Measurements from ENCODE around the gene HLA-DQA1.

The HLA-DQA1 gene

GRCh38 chr6:32664354-32664753, 27.1 kb downstream of the HLA-DQA1 start:
- Histone ChIP-seq H2AFZ (ENCODE audit: low read depth) (no peak overlapping the region), H3K36me3 (ENCODE audit: insufficient read depth) (no peaks in the 10 kb centered on the region), H3K9ac (no peak overlapping the region), H3K27me3 (ENCODE audit: insufficient read depth, low read depth) (no peaks in the 10 kb centered on the region), H3K79me2 (ENCODE audit: insufficient read depth, low read depth) (no peaks in the 10 kb centered on the region), H3K27ac (no peak overlapping the region), H3K4me1 (ENCODE audit: low read depth, poor library complexity, severe bottlenecking) (peaks cover 3% of the 10 kb centered on the region), H3K4me3 (IDR thresholded peaks at IDR 0.05; ENCODE audit: insufficient read depth, low read depth, low read length) (no peak overlapping the region), H4K20me1 (ENCODE audit: insufficient read depth) (no peaks in the 10 kb centered on the region), H3K4me2 (no peak overlapping the region)
- TF ChIP-seq, protein P1, sequence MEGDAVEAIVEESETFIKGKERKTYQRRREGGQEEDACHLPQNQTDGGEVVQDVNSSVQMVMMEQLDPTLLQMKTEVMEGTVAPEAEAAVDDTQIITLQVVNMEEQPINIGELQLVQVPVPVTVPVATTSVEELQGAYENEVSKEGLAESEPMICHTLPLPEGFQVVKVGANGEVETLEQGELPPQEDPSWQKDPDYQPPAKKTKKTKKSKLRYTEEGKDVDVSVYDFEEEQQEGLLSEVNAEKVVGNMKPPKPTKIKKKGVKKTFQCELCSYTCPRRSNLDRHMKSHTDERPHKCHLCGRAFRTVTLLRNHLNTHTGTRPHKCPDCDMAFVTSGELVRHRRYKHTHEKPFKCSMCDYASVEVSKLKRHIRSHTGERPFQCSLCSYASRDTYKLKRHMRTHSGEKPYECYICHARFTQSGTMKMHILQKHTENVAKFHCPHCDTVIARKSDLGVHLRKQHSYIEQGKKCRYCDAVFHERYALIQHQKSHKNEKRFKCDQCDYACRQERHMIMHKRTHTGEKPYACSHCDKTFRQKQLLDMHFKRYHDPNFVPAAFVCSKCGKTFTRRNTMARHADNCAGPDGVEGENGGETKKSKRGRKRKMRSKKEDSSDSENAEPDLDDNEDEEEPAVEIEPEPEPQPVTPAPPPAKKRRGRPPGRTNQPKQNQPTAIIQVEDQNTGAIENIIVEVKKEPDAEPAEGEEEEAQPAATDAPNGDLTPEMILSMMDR (conservative IDR thresholded peaks at IDR 0.05; ENCODE audit: low read depth, low read length): no peak

DNA sequence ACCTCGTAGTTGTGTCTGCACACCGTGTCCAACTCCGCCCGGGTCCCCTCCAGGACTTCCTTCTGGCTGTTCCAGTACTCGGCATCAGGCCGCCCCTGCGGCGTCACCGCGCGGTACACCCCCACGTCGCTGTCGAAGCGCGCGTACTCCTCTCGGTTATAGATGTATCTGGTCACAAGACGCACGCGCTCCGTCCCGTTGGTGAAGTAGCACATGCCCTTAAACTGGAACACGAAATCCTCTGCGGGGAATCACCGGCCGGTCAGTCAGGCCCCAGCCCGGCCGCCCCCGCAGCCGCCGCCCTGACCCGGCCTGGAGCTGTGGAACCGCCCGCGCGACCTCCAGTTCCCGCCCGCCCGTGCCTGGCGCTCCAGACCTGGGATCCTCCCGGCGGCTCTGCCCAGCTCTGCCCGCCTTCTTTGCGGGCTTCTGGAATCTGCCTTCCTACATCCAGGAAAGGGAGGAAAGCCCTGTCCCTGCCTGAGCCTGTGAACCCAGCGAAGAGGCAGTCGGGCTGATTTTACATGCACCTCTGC, 27.7 kb downstream of the HLA-DQA1 start:
- H3K27me3 ChIP-seq (ENCODE audit: insufficient read depth, low read depth): no peaks in the 10 kb centered on the region
- H2AFZ ChIP-seq (ENCODE audit: low read depth): no peak overlapping the region
- no peak overlapping the region for H3K27ac ChIP-seq
- TF ChIP-seq, protein P1 (conservative IDR thresholded peaks at IDR 0.05; ENCODE audit: low read depth, low read length): no peak
- no peak overlapping the region for H3K4me3 ChIP-seq (IDR thresholded peaks at IDR 0.05; ENCODE audit: insufficient read depth, low read depth, low read length)
- H4K20me1 ChIP-seq (ENCODE audit: insufficient read depth): no peaks in the 10 kb centered on the region
- H3K79me2 ChIP-seq (ENCODE audit: insufficient read depth, low read depth): no peaks in the 10 kb centered on the region
- no peak overlapping the region for H3K9ac ChIP-seq
- H3K4me2 ChIP-seq: no peak overlapping the region
- H3K4me1 ChIP-seq (ENCODE audit: low read depth, poor library complexity, severe bottlenecking): peaks cover under 1% of the 10 kb centered on the region
- no peaks in the 10 kb centered on the region for H3K36me3 ChIP-seq (ENCODE audit: insufficient read depth)

DNA sequence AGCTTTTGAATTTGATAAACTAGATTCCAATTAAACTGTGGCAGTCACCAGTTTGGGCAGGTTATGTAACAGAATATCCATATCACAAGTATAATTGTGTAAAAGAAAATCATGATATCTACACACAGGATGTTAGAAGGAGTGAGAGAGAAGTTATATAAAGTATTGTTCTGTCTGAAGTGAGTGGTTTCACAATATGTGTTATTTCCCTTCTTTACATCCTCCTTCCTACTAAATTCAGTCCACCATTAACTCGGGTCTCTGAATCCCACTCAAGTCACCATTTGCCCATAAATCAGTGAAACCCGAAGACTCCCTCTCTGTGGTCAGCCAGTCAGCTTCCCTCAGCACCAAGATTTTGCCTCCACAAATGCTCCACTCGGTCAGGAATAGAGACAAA, 28.5 kb downstream of the HLA-DQA1 start:
- Histone ChIP-seq H3K4me2 (no peak overlapping the region), H3K9ac (no peak overlapping the region), H2AFZ (ENCODE audit: low read depth) (no peak overlapping the region), H3K4me3 (IDR thresholded peaks at IDR 0.05; ENCODE audit: insufficient read depth, low read depth, low read length) (no peak overlapping the region), H3K27ac (no peak overlapping the region), H3K36me3 (ENCODE audit: insufficient read depth) (no peaks in the 10 kb centered on the region), H3K79me2 (ENCODE audit: insufficient read depth, low read depth) (no peaks in the 10 kb centered on the region), H3K27me3 (ENCODE audit: insufficient read depth, low read depth) (no peaks in the 10 kb centered on the region), H4K20me1 (ENCODE audit: insufficient read depth) (no peaks in the 10 kb centered on the region), H3K4me1 (ENCODE audit: low read depth, poor library complexity, severe bottlenecking) (no peaks in the 10 kb centered on the region)
- TF ChIP-seq, protein P1 (conservative IDR thresholded peaks at IDR 0.05; ENCODE audit: low read depth, low read length): no peak

DNA sequence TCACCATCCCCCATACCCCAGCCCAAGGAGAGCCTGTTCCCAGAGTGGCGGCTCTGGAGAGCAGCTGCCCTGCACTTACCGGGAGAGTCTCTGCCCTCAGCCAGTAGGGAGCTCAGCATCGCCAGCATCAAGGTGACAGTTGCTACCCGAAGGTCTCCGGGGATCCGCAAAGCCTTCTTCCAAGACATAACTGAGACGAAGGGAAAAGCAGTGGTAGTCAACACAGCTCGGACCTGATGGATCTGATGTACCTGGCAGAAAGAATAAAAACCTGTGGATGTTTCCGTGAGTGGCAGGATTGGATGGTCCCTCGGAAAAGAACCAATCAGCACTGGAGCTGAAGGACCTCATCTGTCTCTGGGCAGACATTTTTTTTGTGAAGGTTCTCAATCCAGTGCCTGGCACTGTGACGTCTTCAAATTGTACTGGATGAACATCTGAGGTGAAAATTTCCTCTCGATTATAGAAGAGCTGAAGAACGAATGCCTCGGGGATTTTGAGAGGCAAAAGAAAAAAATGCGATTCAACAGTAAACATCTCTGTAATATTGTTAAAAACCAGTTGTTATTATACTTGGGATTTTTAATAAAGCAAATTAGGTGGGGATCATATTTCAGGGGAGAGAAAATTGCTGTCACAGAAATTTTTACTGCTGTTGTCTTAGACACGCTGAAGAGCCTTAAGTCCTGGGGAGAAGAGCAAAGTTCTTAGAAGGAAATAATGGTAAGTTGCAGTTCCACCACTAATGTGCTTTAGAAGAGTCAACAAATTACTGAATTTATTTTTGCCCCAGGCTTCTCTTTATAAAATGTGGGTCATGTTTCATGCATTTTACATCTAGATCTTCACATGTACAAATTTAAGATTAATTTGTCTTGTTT, 29.5 kb downstream of the HLA-DQA1 start, which contains the start of gene HLA-DQB1:
TSS of gene HLA-DQB1 (minus strand) at position 238 of the 881 bp plus-strand sequence. CDS start at position 188, 50 bp downstream.
- TF ChIP-seq, protein P1 (conservative IDR thresholded peaks at IDR 0.05; ENCODE audit: low read depth, low read length): no peak
- no peaks in the 10 kb centered on the region for H4K20me1 ChIP-seq (ENCODE audit: insufficient read depth)
- H2AFZ ChIP-seq (ENCODE audit: low read depth): no peak within 1 kb of the TSS
- no peak within 1 kb of the TSS for H3K9ac ChIP-seq
- H3K4me1 ChIP-seq (ENCODE audit: low read depth, poor library complexity, severe bottlenecking): no peaks in the 10 kb centered on the region
- H3K27ac ChIP-seq: no peak within 1 kb of the TSS
- H3K36me3 ChIP-seq (ENCODE audit: insufficient read depth): no peaks in the 10 kb centered on the region
- no peaks in the 10 kb centered on the region for H3K27me3 ChIP-seq (ENCODE audit: insufficient read depth, low read depth)
- no peaks in the 10 kb centered on the region for H3K79me2 ChIP-seq (ENCODE audit: insufficient read depth, low read depth)
- no peak within 1 kb of the TSS for H3K4me2 ChIP-seq
- no peak within 1 kb of the TSS for H3K4me3 ChIP-seq (IDR thresholded peaks at IDR 0.05; ENCODE audit: insufficient read depth, low read depth, low read length)

Data from KMS-11 (cell line).